ENCODE data around the gene OR7C1.
"Not testable (repeated sequence)": the region's sequence is repeated elsewhere in the genome, so short reads cannot be mapped to it uniquely, and the experiment has no call there.

Gene OR7C1

GRCh38 chr19:14835011-14835410 is at the start of gene OR7C1, which contains the start of gene OR7A5:
Gene OR7C1, minus strand, starts transcription at chr19:14835185. Its CDS starts 35,049 bp downstream, at chr19:14800136.
Gene OR7A5, minus strand, starts transcription at chr19:14835185. Its CDS starts 6,944 bp downstream, at chr19:14828241.
- no peak for DNase-seq (ENCODE audit: low read depth)

GRCh38 chr19:14871619-14872230 is 36.7 kb upstream of the OR7C1 start:
- DNase-seq (ENCODE audit: low read depth): no peak

GRCh38 chr19:14868497-14868896 is 33.5 kb upstream of the OR7C1 start:
- no peak for DNase-seq (ENCODE audit: low read depth)

- no peak for DNase-seq (ENCODE audit: low read depth)
Measured at GRCh38 chr19:14848822-14849221, 13.8 kb upstream of the OR7C1 start, which contains the start of gene OR7A10. Gene OR7A10, minus strand, starts transcription at chr19:14848922. Its CDS starts 7,045 bp downstream, at chr19:14841877.

- DNase-seq (ENCODE audit: low read depth): no peak
Measured at GRCh38 chr19:14843578-14843977, 8.6 kb upstream of the OR7C1 start.

- no peak for DNase-seq (ENCODE audit: low read depth)
Measured at GRCh38 chr19:14843169-14843568, 8.2 kb upstream of the OR7C1 start.

- no peak for DNase-seq (ENCODE audit: low read depth)
Measured at GRCh38 chr19:14840206-14840605, 5.2 kb upstream of the OR7C1 start.

- DNase-seq (ENCODE audit: low read depth): no peak
Measured at GRCh38 chr19:14837391-14837790, 2.4 kb upstream of the OR7C1 start.

- no peak for DNase-seq (ENCODE audit: low read depth)
Measured at GRCh38 chr19:14830702-14831101, 4.3 kb downstream of the OR7C1 start.

GRCh38 chr19:14826006-14826405 is 9.0 kb downstream of the OR7C1 start:
- DNase-seq (ENCODE audit: low read depth): no peak

GRCh38 chr19:14821937-14822336 is 13.0 kb downstream of the OR7C1 start:
- no peak for DNase-seq (ENCODE audit: low read depth)

GRCh38 chr19:14818588-14818987 is 16.4 kb downstream of the OR7C1 start:
- no peak for DNase-seq (ENCODE audit: low read depth)

- no peak for DNase-seq (ENCODE audit: low read depth)
Measured at GRCh38 chr19:14817052-14817451, 17.9 kb downstream of the OR7C1 start.

GRCh38 chr19:14814982-14815652 is 19.9 kb downstream of the OR7C1 start:
- DNase-seq (ENCODE audit: low read depth): no peak

GRCh38 chr19:14809272-14810057 is 25.5 kb downstream of the OR7C1 start:
- no peak for DNase-seq (ENCODE audit: low read depth)

- no peak for DNase-seq (ENCODE audit: low read depth)
Measured at GRCh38 chr19:14804765-14805164, 30.2 kb downstream of the OR7C1 start.

GRCh38 chr19:14798760-14799159 is 36.2 kb downstream of the OR7C1 start:
- no peak for DNase-seq (ENCODE audit: low read depth)

GRCh38 chr19:14796021-14796420 is 39.0 kb downstream of the OR7C1 start:
- no peak for DNase-seq (ENCODE audit: low read depth)

GRCh38 chr19:14795078-14795721 is 39.8 kb downstream of the OR7C1 start:
- DNase-seq (ENCODE audit: low read depth): no peak

- DNase-seq (ENCODE audit: low read depth): not testable (repeated sequence)
Measured at GRCh38 chr19:14792250-14792649, 42.7 kb downstream of the OR7C1 start.

GRCh38 chr19:14786421-14786851 is 48.5 kb downstream of the OR7C1 start:
- no peak for DNase-seq (ENCODE audit: low read depth)

- DNase-seq (ENCODE audit: low read depth): peak; percentile 42
Measured at GRCh38 chr19:14785102-14785793, 49.7 kb downstream of the OR7C1 start.
